ENCODE data around the gene MAP9. TPM values are rescaled to one million over a fixed set of nuclear protein-coding genes. Genes with fewer than 3 reads are reported as not detected.

MAP9 gene
- polyA plus RNA-seq, 3 donors = 0.01 TPM; not detected in 2

- Histone ChIP-seq H3K4me1 (ENCODE audit: control insufficient read depth in 1 of 2, insufficient read depth in 2 of 2, low read length in 2 of 2) (no peaks in the 10 kb centered on the region), H3K4me3 (replicated peaks in 1 of 3; ENCODE audit: low read depth in 2 of 3, low read length in 3 of 3) (no peak overlapping the region), H3K36me3 (replicated peaks in 1 of 2; ENCODE audit: control insufficient read depth in 1 of 2, insufficient read depth in 2 of 2, low read length in 2 of 2) (no peaks in the 10 kb centered on the region), H2AFZ (ENCODE audit: insufficient read depth, low read depth, low read length, poor library complexity, severe bottlenecking) (no peak overlapping the region), H3K9ac (ENCODE audit: insufficient read depth, low read length, poor library complexity, severe bottlenecking) (no peak overlapping the region), H3K9me3 (replicated peaks in 1 of 2; ENCODE audit: control insufficient read depth in 1 of 2, insufficient read depth in 1 of 2, low read length in 2 of 2) (no peaks in the 10 kb centered on the region), H3K27ac (ENCODE audit: low read depth in 1 of 2, low read length in 2 of 2) (no peak overlapping the region), H3K79me2 (ENCODE audit: insufficient read depth, low read length) (no peaks in the 10 kb centered on the region), H4K20me1 (ENCODE audit: insufficient read depth, low read length) (no peaks in the 10 kb centered on the region), H3K27me3 (ENCODE audit: control insufficient read depth in 2 of 2, insufficient read depth in 2 of 2, low read length in 2 of 2) (no peaks in the 10 kb centered on the region), H3K4me2 (replicated peaks; ENCODE audit: extremely low read depth, low read length, poor library complexity, severe bottlenecking) (no peak overlapping the region)
- no peak for DNase-seq
- H3K36me3 Mint-ChIP-seq = no peaks in the 10 kb centered on the region
- intact Hi-C loops (cut with micrococcal nuclease) = no loop called here
- H3K4me1 Mint-ChIP-seq = no peaks in the 10 kb centered on the region
- H3K27me3 Mint-ChIP-seq (ENCODE audit: low read depth in 3 of 3) = no peaks in the 10 kb centered on the region
- peaks cover 0 to 3% (median 2%) of the 10 kb centered on the region in 7 donors for H3K9me3 Mint-ChIP-seq
- TF ChIP-seq CTCF (IDR thresholded peaks at IDR 0.05) = no peak
- WGBS (ENCODE audit: insufficient coverage) = 76% methylated on average over 2 of the region's 2 CpGs
- H3K27ac Mint-ChIP-seq = no peak overlapping the region
- H3K4me3 Mint-ChIP-seq = no peak overlapping the region
Measured at GRCh38 chr4:155322782-155323181, 54.0 kb downstream of the MAP9 start.

GRCh38 chr4:155321006-155321405 is 55.8 kb downstream of the MAP9 start:
- no peak for DNase-seq
- H3K4me3 ChIP-seq (replicated peaks in 1 of 3; ENCODE audit: low read depth in 2 of 3, low read length in 3 of 3) = no peak overlapping the region
- H3K27me3 ChIP-seq (ENCODE audit: control insufficient read depth in 2 of 2, insufficient read depth in 2 of 2, low read length in 2 of 2) = no peaks in the 10 kb centered on the region
- intact Hi-C loops (cut with micrococcal nuclease) = no loop called here
- H3K36me3 ChIP-seq (replicated peaks in 1 of 2; ENCODE audit: control insufficient read depth in 1 of 2, insufficient read depth in 2 of 2, low read length in 2 of 2) = no peaks in the 10 kb centered on the region
- no peak overlapping the region for H3K4me3 Mint-ChIP-seq
- H3K4me1 ChIP-seq (ENCODE audit: control insufficient read depth in 1 of 2, insufficient read depth in 2 of 2, low read length in 2 of 2) = no peaks in the 10 kb centered on the region
- TF ChIP-seq CTCF (IDR thresholded peaks at IDR 0.05) = no peak
- no peak overlapping the region for H2AFZ ChIP-seq (ENCODE audit: insufficient read depth, low read depth, low read length, poor library complexity, severe bottlenecking)
- H3K36me3 Mint-ChIP-seq = no peaks in the 10 kb centered on the region
- no peaks in the 10 kb centered on the region for H3K4me1 Mint-ChIP-seq
- no peak overlapping the region for H3K27ac ChIP-seq (ENCODE audit: low read depth in 1 of 2, low read length in 2 of 2)
- H3K9me3 Mint-ChIP-seq = peaks cover 0 to 4% (median 1%) of the 10 kb centered on the region in 7 donors
- no peaks in the 10 kb centered on the region for H4K20me1 ChIP-seq (ENCODE audit: insufficient read depth, low read length)
- no peaks in the 10 kb centered on the region for H3K79me2 ChIP-seq (ENCODE audit: insufficient read depth, low read length)
- H3K4me2 ChIP-seq (replicated peaks; ENCODE audit: extremely low read depth, low read length, poor library complexity, severe bottlenecking) = no peak overlapping the region
- H3K9ac ChIP-seq (ENCODE audit: insufficient read depth, low read length, poor library complexity, severe bottlenecking) = no peak overlapping the region
- H3K27ac Mint-ChIP-seq = no peak overlapping the region
- no peaks in the 10 kb centered on the region for H3K27me3 Mint-ChIP-seq (ENCODE audit: low read depth in 3 of 3)
- H3K9me3 ChIP-seq (replicated peaks in 1 of 2; ENCODE audit: control insufficient read depth in 1 of 2, insufficient read depth in 1 of 2, low read length in 2 of 2) = no peaks in the 10 kb centered on the region

Data from CD14-positive monocyte (primary cell).